ENCODE data around the gene PTPRN2.
"Not testable (repeated sequence)": the region's sequence is repeated elsewhere in the genome, so short reads cannot be mapped to it uniquely, and the experiment has no call there.

PTPRN2 gene

DNA sequence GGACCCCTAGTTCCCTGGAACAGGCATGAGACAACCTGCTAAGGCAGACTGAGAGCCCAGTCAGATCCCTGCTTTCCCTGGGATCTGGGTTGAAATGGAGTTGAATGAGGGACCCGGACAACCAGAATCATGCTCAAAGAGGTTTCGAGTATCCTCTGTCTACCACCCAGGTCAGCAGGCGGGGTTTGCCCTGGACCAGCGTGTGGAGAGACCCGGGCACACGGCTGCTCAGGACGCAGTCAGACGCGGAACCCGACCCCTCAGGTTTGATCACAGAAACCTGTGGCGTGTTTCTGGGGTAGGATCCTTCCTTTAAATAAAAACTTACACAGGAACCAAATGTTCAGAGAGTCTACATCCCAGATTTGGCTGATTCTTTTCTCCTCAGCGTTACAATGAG lies 330.6 kb downstream of the PTPRN2 start:
- no peak overlapping the region for H3K9ac ChIP-seq (ENCODE audit: low read depth, low read length)
- H3K9me3 ChIP-seq (ENCODE audit: control insufficient read depth, insufficient read depth, low read length), result no peaks in the 10 kb centered on the region
- no peaks in the 10 kb centered on the region for H3K36me3 ChIP-seq (ENCODE audit: insufficient read depth, low read length)
- no peaks in the 10 kb centered on the region for H3K4me1 ChIP-seq (ENCODE audit: insufficient read depth, low read length)

DNA sequence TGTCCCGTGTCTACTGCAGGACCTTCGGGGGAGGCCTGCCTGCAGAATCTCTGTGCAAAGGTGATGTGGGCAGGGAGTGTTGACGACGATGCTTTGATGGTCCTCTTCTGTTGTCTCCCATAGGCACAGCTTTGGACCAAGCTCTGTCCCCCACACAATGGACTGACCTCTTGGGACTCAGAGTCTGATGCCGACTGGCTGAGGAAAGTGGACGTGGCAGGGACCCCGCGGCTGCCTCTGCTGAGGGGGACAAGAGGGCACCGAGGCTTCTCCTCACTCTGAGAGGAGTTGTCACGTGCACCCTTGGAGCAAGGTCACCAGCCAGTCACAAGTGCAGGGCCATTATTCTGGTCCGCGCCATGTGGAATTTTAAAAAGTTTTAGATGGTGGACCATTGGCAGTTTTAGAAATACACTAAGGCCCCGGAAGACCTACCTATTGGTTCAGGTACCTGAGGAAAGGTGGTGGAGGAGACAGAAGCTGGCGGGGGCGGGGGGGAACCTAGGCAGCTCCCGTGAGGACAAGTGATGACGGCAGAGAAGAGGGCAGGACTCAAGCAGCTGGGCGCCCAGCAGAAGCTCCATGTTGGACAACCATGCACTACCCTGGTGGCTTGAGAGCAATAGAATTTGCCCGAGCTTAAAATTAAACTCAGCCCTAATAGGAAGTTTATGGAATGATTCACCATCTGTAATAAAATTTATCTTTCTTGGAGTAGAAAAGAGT lies 331.4 kb downstream of the PTPRN2 start:
- Histone ChIP-seq H3K9ac (ENCODE audit: low read depth, low read length) (no peak overlapping the region), H3K9me3 (ENCODE audit: control insufficient read depth, insufficient read depth, low read length) (no peaks in the 10 kb centered on the region), H3K36me3 (ENCODE audit: insufficient read depth, low read length) (no peaks in the 10 kb centered on the region), H3K4me1 (ENCODE audit: insufficient read depth, low read length) (no peaks in the 10 kb centered on the region)

DNA sequence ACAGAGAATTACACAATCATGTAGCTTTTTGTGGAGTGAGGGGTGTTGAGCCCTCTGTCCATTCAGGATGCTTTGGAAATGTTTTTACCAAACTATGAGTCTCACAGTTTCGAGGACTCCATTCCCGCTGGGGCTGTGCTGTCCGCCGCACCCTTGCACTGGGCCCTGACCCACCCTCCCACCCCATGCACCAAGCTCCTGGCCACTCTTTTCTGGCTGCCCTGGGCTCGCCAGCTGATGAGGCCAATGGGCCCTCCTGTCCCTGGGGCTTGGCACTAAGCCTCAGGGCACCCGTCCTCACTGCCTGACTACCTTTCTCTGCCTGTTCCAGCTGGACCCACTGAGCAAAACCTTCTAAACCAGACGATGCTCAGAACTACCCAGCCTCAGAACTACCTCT lies 332.1 kb downstream of the PTPRN2 start:
- H3K4me1 ChIP-seq (ENCODE audit: insufficient read depth, low read length), result no peaks in the 10 kb centered on the region
- H3K9me3 ChIP-seq (ENCODE audit: control insufficient read depth, insufficient read depth, low read length), result no peaks in the 10 kb centered on the region
- no peak overlapping the region for H3K9ac ChIP-seq (ENCODE audit: low read depth, low read length)
- no peaks in the 10 kb centered on the region for H3K36me3 ChIP-seq (ENCODE audit: insufficient read depth, low read length)

DNA sequence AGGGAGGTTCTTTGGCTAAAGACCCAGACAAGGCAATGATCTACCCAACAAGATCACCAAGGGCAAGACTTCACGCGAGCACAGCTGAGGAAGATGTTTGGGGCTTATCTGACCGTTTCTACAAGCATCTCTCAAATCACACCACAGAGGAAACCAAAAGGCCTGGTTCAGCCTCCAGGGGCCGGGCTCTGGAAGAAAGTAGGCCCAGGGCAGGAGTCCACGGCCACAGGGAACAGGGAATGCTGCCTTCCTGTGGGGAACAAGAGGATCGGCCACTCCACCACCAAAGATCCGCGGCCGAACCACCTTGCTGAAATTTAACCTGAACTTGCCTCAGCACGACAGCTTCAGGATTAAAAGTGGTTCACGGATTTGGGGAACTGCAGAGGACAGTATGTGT lies 332.5 kb downstream of the PTPRN2 start:
- Histone ChIP-seq H3K36me3 (ENCODE audit: insufficient read depth, low read length) (no peaks in the 10 kb centered on the region), H3K9me3 (ENCODE audit: control insufficient read depth, insufficient read depth, low read length) (no peaks in the 10 kb centered on the region), H3K4me1 (ENCODE audit: insufficient read depth, low read length) (no peaks in the 10 kb centered on the region), H3K9ac (ENCODE audit: low read depth, low read length) (no peak overlapping the region)

DNA sequence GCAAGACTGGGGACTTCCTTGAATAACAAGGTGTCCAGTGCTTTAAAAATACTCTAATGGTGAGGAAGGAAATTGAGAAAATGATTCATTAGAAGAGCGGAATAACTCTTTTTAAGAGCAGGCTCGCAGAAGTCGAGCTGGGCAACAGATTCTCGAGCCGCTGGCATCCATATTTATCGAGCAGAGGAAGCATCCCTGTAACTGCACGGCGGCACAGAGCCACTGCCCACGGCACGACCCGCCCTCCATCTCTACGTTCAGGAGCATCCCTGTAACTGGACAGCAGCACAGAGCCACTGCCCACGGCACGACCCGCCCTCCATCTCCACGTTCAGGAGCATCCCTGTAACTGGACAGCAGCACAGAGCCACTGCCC lies 334.0 kb downstream of the PTPRN2 start:
- not testable (repeated sequence) for H3K9me3 ChIP-seq (ENCODE audit: control insufficient read depth, insufficient read depth, low read length); H3K36me3 ChIP-seq (ENCODE audit: insufficient read depth, low read length); H3K4me1 ChIP-seq (ENCODE audit: insufficient read depth, low read length); H3K9ac ChIP-seq (ENCODE audit: low read depth, low read length)

DNA sequence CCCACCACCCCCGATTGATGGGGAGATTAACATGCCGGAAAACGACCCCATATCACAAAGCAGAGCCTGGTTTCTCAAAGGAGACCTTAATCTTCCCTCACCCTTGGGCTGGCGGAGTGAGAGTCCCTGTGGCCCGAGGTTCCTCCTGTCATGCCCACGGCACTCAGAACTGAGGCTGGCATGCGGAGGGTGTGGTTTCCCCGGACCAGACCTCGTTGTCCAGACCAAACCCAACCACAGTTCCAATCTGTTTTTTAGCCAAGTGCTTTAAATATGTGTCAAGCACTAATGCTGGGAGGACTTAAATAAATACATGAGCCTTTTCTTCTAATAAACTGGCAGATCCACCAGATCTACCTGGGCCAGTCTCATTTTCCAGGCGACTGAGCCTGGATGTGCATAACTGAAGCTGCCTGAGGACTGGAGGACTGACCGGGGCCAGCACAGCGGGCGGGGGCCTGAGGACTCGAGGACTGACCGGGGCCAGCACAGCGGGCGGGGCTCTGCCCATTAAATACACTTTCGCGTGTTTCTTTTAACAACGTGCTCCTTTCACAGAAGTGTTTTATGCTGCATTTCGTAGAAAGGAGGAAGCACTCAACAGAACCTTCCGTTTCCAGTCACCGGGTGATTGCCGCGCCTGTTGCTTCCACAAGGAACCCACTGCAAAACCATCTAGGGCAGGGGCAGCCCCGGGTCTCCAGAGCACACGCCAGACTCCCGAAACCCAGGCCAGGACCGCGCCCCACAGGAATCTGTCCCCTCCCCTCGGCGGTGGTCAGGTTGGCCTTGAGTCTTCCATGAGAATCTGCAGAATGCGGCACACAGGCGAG lies 334.6 kb downstream of the PTPRN2 start:
- H3K9me3 ChIP-seq (ENCODE audit: control insufficient read depth, insufficient read depth, low read length), result no peaks in the 10 kb centered on the region

DNA sequence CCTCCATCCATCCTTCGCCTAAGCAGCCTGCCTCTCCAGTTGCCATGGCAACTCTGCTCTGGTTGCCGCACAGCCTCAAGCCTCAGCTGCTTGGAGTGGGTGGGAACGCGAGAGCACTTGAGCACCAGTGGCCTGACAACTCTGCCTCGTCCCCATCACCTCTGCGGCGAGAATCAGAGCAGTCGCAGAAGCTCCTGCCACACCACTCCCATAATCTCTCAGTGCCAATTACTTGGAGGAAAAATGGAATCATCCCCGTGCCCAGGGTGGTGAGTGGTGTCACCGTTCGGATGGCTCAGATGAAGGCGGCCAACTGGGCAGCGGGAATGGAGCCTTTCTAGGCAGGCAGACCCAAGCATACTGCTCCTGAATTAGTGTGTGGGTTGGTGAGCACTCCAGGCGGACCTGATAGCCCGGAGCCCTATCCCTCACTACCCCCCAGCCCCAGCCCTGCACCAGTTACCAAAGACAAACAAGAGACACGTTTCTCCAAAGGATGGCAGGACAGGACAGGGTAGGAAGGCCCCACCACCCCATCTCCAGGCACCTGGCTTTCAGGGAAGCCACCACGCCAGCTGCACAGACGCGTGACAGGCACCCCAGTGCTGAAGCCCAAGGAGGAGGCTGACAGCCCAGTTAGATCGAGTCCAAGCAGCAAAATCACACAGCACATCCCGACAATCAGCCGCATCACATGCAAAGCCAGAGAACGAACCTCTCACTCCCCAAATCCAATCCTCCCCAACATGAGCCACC lies 335.4 kb downstream of the PTPRN2 start:
- Histone ChIP-seq H3K4me1 (ENCODE audit: insufficient read depth, low read length) (no peaks in the 10 kb centered on the region), H3K9ac (ENCODE audit: low read depth, low read length) (no peak overlapping the region), H3K9me3 (ENCODE audit: control insufficient read depth, insufficient read depth, low read length) (no peaks in the 10 kb centered on the region), H3K36me3 (ENCODE audit: insufficient read depth, low read length) (no peaks in the 10 kb centered on the region)

More for the DNA sequence above, 334.6 kb downstream of the PTPRN2 start:
- no peaks in the 10 kb centered on the region for H3K36me3 ChIP-seq (ENCODE audit: insufficient read depth, low read length)
- H3K9ac ChIP-seq (ENCODE audit: low read depth, low read length), result no peak overlapping the region
- H3K4me1 ChIP-seq (ENCODE audit: insufficient read depth, low read length), result no peaks in the 10 kb centered on the region

DNA sequence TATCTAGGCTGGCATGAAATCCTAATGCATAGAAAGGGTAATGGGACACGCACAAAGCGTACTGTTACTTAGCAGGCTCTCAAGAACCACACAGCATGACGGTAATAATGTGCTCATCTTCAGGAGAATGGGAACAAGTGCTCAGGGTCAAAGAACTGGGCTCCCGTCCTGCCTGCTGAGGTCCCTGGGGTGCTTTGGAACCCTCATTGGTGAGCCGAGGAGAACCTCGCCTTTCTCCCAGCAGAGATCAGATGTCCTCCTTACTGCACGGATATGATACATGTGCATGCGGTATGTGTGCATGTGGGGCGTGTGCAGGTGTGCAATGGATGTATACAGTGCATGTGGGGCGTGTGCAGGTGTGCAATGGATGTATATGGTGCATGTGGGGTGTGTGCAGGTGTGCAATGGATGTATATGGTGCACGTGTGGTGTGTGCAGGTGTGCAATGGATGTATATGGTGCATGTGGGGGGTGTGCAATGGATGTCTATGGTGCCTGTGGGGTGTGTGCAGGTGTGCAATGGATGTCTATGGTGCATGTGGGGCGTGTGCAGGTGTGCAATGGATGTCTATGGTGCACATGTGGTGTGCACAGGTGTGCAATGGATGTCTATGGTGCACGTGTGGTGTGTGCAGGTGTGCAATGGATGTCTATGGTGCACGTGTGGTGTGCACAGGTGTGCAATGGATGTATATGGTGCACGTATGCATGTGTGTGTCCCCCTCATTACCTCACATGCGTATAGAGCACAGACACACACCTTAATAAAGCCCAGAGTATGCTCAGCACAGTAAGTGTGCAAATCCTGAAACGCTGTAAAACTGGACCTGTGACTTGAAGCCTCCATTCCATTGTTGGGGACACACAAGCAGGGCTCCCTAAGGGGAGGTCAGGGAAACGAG lies 336.3 kb downstream of the PTPRN2 start:
- Histone ChIP-seq H3K36me3 (ENCODE audit: insufficient read depth, low read length) (no peaks in the 10 kb centered on the region), H3K9ac (ENCODE audit: low read depth, low read length) (no peak overlapping the region), H3K4me1 (ENCODE audit: insufficient read depth, low read length) (no peaks in the 10 kb centered on the region), H3K9me3 (ENCODE audit: control insufficient read depth, insufficient read depth, low read length) (no peaks in the 10 kb centered on the region)

DNA sequence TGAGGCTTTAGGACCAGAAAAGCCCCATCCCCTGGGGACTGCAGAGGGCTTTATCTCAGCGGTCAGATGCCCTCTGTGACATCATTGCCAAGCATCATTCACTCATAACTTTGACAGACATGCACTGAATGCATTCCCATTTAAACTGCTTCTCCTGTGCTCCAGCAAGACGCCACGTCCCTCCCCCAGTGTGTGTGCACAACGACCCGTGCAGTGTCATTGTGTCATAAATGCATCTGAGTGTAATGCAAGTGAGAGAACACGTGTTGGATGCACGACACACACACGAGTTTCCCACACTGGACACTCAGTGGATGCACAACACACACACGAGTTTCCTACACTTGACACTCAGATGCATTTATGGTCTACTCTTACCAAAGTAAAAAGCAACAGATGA lies 337.9 kb downstream of the PTPRN2 start:
- Histone ChIP-seq H3K36me3 (ENCODE audit: insufficient read depth, low read length) (no peaks in the 10 kb centered on the region), H3K9me3 (ENCODE audit: control insufficient read depth, insufficient read depth, low read length) (no peaks in the 10 kb centered on the region), H3K4me1 (ENCODE audit: insufficient read depth, low read length) (no peaks in the 10 kb centered on the region), H3K9ac (ENCODE audit: low read depth, low read length) (no peak overlapping the region)

DNA sequence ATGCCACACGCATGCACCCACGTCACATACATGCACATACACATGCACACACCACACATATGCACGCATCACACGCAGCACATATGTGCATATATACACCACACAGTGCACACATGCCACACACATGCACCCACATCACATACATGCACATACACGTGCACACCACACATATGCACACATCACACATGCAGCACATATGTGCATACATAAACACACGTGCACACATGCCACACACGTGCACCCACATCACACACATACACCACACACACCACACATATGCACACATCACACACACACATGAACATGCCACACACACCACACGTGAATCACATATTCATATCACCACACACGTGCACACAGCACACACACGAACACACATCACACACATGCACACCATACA lies 338.8 kb downstream of the PTPRN2 start:
- Histone ChIP-seq H3K36me3 (ENCODE audit: insufficient read depth, low read length) (no peaks in the 10 kb centered on the region), H3K4me1 (ENCODE audit: insufficient read depth, low read length) (no peaks in the 10 kb centered on the region), H3K9me3 (ENCODE audit: control insufficient read depth, insufficient read depth, low read length) (no peaks in the 10 kb centered on the region), H3K9ac (ENCODE audit: low read depth, low read length) (no peak overlapping the region)

DNA sequence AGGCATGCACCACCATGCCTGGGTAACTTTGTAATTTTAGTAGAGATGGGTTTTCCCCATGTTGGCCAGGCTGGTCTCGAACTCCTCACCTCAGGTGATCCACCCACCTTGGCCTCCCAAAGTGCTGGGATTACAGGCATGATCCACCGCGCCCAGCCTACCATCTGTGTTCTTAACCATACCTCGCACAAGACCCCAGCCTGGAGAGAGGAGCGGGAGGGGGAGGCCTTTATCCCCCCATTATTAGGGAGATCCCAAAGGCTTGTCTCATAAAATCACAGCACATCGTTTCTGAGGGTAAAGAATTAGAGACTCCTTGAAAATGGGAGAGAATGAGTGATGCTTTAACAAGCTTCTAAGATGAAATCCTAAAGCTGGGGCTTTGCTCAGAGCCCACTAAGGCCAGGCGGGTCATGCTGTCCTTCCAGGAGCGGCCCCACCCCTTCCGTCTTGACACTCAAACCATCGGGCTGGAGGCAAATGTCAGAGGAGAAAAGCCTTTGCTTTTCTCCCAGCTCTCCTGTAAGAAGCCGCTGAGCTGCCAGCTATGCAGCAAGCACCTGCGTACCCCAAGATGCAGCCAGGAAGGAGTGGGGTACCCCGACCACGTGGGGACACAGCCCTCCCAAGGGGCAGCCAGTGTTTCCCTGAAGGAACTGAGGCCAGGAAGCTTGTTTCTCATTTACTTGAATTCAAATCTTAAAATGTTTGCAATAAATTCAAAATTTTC lies 339.7 kb downstream of the PTPRN2 start:
- H3K4me1 ChIP-seq (ENCODE audit: insufficient read depth, low read length), result no peaks in the 10 kb centered on the region
- no peaks in the 10 kb centered on the region for H3K36me3 ChIP-seq (ENCODE audit: insufficient read depth, low read length)
- H3K9ac ChIP-seq (ENCODE audit: low read depth, low read length), result no peak overlapping the region
- no peaks in the 10 kb centered on the region for H3K9me3 ChIP-seq (ENCODE audit: control insufficient read depth, insufficient read depth, low read length)

DNA sequence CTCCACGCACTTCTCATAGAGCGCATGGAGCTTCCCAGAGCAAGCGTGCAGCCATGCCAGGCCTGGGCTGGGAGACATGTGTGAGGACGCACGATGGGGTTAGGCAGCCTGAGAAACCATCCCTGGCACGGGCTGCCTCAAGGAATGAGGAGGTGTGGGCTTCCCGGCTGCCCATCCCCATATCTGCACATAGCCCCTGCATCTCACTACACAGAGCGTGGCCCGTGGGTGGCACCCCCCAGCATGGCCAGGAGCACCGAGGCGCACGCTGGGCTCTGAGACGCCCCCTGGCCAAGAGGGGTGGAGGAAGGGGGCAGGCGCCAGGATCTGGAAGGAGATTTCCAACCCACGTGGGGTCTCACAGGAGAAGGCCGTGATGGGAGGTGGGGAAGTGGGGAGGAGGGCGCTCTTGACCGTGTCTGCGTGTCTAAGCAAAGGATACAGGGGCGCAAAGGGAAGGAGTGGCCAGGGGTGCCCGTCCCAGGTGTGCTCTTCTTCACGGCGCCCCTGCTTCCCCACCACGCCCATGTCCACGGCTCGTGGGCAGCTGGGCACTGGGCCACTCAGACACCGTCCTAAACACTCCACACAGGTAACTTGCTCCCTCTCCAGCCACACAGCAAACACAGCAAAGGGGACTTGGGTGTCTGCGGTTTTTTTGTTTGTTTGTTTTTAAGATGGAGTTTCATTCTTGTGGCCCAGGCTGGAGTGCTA lies 340.5 kb downstream of the PTPRN2 start:
- H3K36me3 ChIP-seq (ENCODE audit: insufficient read depth, low read length), result no peaks in the 10 kb centered on the region
- no peaks in the 10 kb centered on the region for H3K9me3 ChIP-seq (ENCODE audit: control insufficient read depth, insufficient read depth, low read length)
- no peak overlapping the region for H3K9ac ChIP-seq (ENCODE audit: low read depth, low read length)
- no peaks in the 10 kb centered on the region for H3K4me1 ChIP-seq (ENCODE audit: insufficient read depth, low read length)

Data from ES-I3 (cell line).